AG09319 (cell line): ENCODE results near the gene FAM120AOS.

Experiments
- DNase-seq: peaks from one replicate; pipeline ENCODE4 v3.0.0-alpha.2; 2010; ENCODE audit warnings: low read depth; ENCODE audit errors: extremely low read depth
- CTCF ChIP-seq: IDR thresholded peaks from 2 replicates; pipeline ENCODE4 v1.5.1; 2011; ENCODE audit warnings: low read depth, mild to moderate bottlenecking, inconsistent platforms, low read length, moderate library complexity

FAM120AOS gene

GRCh38 chr9:93488244-93488643 lies 34.9 kb upstream of the FAM120AOS start:
- no peak for DNase-seq
- TF ChIP-seq CTCF = no peak

GRCh38 chr9:93486268-93486667 lies 32.9 kb upstream of the FAM120AOS start:
- no peak for TF ChIP-seq CTCF
- DNase-seq = no peak

GRCh38 chr9:93483497-93483896 lies 30.1 kb upstream of the FAM120AOS start:
- no peak for TF ChIP-seq CTCF
- DNase-seq = no peak

GRCh38 chr9:93480728-93481324 lies 27.4 kb upstream of the FAM120AOS start:
- DNase-seq = no peak
- no peak for TF ChIP-seq CTCF

- no peak for DNase-seq
- no peak for TF ChIP-seq CTCF
These were observed 26.9 kb upstream of the FAM120AOS start for GRCh38 chr9:93480262-93480661.

- DNase-seq = no peak
- TF ChIP-seq CTCF = no peak
These were observed 26.3 kb upstream of the FAM120AOS start for GRCh38 chr9:93479726-93480125.

- no peak for DNase-seq
- TF ChIP-seq CTCF = no peak
These were observed 24.0 kb upstream of the FAM120AOS start for GRCh38 chr9:93477397-93477796.
